OCI-LY1 (cell line): ENCODE data around the gene SMIM41.

Source experiments
- EZH2 ChIP-seq: fragments of 200-600 bp; sonication (generic), shearing (Covaris generic); IDR thresholded peaks from 2 replicates; pipeline ENCODE4 v1.8.0; 2017; ENCODE audit warnings: borderline replicate concordance, mixed run types, mild to moderate bottlenecking, antibody characterized with exemption, low read length, moderate library complexity, mixed read lengths
- TF ChIP-seq, protein P1 (sequence below): fragments of 200-600 bp; sonication (generic), shearing (Covaris generic); IDR thresholded peaks from 2 replicates; pipeline ENCODE4 v1.5.1; 2017; ENCODE audit warnings: mild to moderate bottlenecking, antibody characterized with exemption, low read length, moderate library complexity, mixed read lengths

DNA sequence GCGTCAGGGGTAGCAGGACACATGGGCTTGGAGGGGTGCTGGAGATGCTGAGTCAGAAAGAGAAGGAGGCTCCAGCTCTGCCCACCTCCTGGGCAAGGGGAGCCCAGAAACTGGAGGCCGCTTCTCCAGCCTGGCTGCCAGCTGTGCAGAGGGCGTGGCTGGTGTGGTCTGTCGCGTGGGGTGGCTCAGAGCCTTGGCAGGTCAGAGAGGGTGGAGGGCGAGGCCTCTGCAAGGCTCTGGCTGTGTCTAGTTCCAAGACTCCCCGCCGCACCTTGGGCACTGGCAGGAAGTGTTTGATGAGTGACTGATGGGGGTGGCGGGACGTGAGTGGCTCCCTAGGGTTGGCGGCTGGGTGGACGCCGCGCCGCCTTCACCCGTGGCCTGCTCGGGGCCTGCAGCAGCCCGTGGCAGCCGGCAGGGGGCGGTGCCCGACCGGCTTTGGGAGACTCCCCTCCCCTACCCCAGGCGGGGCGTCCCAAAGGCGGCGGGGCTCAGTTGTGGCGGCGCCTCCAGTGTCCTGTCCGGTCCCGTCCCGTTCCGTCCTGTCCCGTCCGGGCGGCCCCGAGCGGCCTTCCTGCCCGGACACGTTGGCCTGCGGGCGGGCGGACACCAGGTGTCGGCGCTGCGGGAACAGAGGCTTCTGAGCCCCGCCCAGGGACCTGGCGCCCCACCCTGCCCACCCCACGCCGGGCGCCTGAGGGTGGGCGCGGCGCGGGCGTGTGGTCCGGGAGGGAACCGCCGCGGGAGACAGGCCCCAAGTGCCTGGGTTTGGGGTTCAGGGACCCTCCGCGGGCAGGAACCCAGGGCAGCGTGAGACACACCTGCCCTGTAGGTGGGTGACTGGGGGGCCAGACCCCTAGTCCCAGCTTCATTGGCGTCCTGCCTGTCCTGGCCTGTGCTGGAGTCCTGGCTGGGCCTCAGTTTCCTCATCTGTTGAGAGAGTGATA is 72.6 kb downstream of the SMIM41 start:
- TF ChIP-seq, protein P1, sequence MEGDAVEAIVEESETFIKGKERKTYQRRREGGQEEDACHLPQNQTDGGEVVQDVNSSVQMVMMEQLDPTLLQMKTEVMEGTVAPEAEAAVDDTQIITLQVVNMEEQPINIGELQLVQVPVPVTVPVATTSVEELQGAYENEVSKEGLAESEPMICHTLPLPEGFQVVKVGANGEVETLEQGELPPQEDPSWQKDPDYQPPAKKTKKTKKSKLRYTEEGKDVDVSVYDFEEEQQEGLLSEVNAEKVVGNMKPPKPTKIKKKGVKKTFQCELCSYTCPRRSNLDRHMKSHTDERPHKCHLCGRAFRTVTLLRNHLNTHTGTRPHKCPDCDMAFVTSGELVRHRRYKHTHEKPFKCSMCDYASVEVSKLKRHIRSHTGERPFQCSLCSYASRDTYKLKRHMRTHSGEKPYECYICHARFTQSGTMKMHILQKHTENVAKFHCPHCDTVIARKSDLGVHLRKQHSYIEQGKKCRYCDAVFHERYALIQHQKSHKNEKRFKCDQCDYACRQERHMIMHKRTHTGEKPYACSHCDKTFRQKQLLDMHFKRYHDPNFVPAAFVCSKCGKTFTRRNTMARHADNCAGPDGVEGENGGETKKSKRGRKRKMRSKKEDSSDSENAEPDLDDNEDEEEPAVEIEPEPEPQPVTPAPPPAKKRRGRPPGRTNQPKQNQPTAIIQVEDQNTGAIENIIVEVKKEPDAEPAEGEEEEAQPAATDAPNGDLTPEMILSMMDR: peak; percentile 75
- TF ChIP-seq EZH2: no peak
